ENCODE results near the gene AKAP1.

AKAP1 gene

GRCh38 chr17:57168695-57169094, 83.6 kb downstream of the AKAP1 start:
- no peak for DNase-seq (ENCODE audit: low read depth)

- DNase-seq (ENCODE audit: low read depth), result no peak
Observed at GRCh38 chr17:57170866-57171265, 85.8 kb downstream of the AKAP1 start.
